Measurements from ENCODE around the gene FBXO40. TPM values are rescaled to one million over a fixed set of nuclear protein-coding genes. Genes with fewer than 3 reads are reported as not detected.

FBXO40 gene
- total and polyA plus RNA-seq, 2 of the 8 experiments (the other 6 are each of a cell fraction or from before 2014, with no cell fraction given): 0.03 TPM; not detected in 1

DNA sequence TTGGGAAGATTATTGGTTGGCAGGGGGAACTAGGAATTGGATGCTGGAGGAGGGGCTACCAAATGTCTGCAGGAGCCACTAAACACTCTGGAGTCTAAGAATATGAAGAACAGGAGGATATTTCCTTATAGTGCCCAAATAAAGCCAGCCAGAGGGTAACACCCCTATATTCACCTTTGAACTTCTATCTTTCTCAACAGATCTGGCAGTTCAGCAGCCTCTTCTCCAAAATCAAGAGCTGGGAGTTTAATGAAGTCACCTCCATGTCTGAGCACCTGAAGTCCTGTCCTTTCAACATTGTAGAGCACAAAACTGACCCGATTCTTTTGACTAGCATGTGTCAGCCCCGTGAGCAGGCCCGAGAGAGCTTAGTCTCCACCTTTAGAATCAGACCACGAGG is 33.3 kb downstream of the FBXO40 start (continued):
- TF ChIP-seq, protein P1, sequence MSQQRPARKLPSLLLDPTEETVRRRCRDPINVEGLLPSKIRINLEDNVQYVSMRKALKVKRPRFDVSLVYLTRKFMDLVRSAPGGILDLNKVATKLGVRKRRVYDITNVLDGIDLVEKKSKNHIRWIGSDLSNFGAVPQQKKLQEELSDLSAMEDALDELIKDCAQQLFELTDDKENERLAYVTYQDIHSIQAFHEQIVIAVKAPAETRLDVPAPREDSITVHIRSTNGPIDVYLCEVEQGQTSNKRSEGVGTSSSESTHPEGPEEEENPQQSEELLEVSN (IDR thresholded peaks at IDR 0.05): no peak
- TF ChIP-seq CBX8 (IDR thresholded peaks at IDR 0.05; ENCODE audit: borderline replicate concordance, low read depth, low read length) (no peak), EGR1 (IDR thresholded peaks at IDR 0.05; ENCODE audit: borderline replicate concordance, low read depth, low read length) (no peak), CEBPB (IDR thresholded peaks at IDR 0.05; ENCODE audit: low read depth, low read length) (no peak), ASH2L (IDR thresholded peaks at IDR 0.05; ENCODE audit: low read length) (no peak), YY1 (IDR thresholded peaks at IDR 0.05; ENCODE audit: low read depth, low read length) (no peak), NANOG (IDR thresholded peaks at IDR 0.05; ENCODE audit: insufficient read depth, low read depth, low read length, poor library complexity, severe bottlenecking) (no peak)
